Measurements from ENCODE around the gene TRPT1.

The TRPT1 gene

DNA sequence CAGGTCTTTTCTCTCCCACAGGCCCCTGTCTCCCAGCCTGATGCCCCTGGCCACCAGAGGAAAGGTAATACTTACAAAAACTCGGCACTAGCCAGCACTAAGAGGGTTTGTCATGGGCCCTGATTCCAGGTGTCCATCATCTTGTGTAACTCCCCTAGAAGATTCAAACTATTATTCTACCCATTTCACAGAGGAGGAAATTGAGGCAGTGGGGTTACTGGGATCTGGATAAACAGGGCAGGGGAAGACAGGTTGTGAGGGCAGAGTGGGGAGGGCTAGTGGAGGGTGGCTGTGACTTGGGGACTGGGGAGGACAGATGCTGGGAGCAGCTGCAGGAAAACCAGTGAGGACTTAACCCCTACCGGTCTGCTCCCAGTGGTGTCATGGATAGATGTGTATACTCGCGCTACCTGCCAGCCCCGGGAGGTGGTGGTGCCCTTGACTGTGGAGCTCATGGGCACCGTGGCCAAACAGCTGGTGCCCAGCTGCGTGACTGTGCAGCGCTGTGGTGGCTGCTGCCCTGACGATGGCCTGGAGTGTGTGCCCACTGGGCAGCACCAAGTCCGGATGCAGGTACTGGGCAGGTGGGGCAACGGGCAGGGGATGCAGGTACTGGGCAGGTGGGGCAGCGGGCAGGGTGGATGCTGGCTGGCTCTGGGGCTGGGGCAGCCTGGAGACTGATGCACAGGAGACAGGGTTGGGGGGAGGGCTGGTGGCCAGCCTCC is 9.6 kb upstream of the TRPT1 start:
- Histone ChIP-seq H3K4me3 (ENCODE audit: insufficient read depth, low read depth, low read length) (peak overlapping the region; percentile 47), H3K4me1 (ENCODE audit: control insufficient read depth, insufficient read depth, low read length) (peaks cover 10% of the 10 kb centered on the region), H3K36me3 (ENCODE audit: control insufficient read depth, insufficient read depth, low read length) (no peaks in the 10 kb centered on the region), H3K27me3 (ENCODE audit: control insufficient read depth, insufficient read depth, low read length, poor library complexity, severe bottlenecking) (peaks cover 45% of the 10 kb centered on the region), H3K9me3 (ENCODE audit: control insufficient read depth, low read length) (no peaks in the 10 kb centered on the region), H3K27ac (ENCODE audit: insufficient read depth, low read depth, low read length, poor library complexity, severe bottlenecking) (no peak overlapping the region)
- 92 to 94% methylated on average over 12 of the region's 12 CpGs for WGBS, 2 experiments

DNA sequence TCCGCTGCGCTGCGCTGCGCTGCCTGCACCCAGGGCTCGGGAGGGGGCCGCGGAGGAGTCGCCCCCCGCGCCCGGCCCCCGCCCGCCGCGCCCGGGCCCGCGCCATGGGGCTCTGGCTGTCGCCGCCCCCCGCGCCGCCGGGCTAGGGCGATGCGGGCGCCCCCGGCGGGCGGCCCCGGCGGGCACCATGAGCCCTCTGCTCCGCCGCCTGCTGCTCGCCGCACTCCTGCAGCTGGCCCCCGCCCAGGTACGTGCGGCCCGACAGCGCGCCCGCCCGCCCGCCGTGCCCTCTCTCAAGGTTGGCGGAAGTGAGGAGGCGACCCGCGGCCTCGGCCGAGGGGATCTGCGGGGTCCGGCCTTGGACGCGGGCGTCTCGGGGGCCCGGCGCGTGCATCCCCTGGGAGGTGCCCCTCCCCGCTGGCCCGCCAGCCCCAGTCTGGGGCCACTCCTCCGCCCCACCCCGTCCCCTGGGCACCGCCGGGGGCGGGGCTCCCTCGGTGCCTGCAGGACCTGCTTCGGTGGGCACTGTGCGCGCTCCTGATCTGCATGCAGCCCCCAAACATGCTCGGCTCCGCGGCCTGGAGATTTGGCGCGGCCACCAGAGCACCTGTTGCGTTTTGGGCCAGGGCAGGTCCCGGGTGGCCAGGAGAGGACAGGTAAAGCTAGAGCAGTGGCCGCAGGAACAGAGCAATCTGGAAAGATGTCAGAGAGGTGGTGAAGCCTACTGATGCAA is 8.8 kb upstream of the TRPT1 start:
- peak overlapping the region; percentile 47 for H3K4me3 ChIP-seq (ENCODE audit: insufficient read depth, low read depth, low read length)
- 2% methylated on average over 80 of the region's 80 CpGs for WGBS, 2 experiments
- no peaks in the 10 kb centered on the region for H3K9me3 ChIP-seq (ENCODE audit: control insufficient read depth, low read length)

DNA sequence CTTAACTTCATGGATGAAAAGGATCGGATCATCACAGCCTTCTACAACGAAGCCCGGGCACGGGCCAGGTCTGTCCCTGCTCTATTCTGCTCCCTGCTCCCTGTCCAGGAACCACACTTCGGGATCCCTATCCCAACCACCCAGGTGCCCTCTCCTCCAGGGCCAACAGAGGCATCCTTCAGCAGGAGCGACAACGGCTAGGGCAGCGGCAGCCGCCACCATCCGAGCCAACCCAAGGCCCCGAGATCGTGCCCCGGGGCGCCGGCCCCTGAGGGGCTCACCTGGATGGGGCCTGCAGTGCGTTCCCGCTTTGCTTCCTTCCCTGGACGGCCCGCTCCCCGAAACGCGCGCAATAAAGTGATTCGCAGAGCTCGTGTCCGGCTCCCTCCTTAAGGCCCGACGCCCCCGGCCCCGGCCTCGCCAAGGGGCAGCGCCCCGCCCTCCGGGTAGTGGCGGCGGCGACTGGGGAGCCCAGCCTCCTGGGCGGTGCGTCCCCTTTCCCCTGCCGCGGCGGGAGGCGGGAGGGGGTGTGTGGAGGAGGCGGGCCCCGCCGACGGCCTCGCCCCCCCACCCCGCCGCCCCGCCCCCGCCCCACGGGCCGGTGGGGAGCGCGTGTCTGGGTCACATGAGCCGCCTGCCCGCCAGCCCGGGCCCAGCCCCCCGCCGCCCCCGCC is 8.1 kb upstream of the TRPT1 start, which contains the start of gene VEGFB:
Gene VEGFB (plus strand): TSS at position 672 of the 674 bp plus-strand sequence. CDS start 250 bp downstream, outside the sequence.
- peak within 1 kb of the TSS; percentile 47 for H3K4me3 ChIP-seq (ENCODE audit: insufficient read depth, low read depth, low read length)
- H3K9me3 ChIP-seq (ENCODE audit: control insufficient read depth, low read length), result no peaks in the 10 kb centered on the region
- peaks cover 12% of the 10 kb centered on the region for H3K4me1 ChIP-seq (ENCODE audit: control insufficient read depth, insufficient read depth, low read length)
- H3K27ac ChIP-seq (ENCODE audit: insufficient read depth, low read depth, low read length, poor library complexity, severe bottlenecking), result no peak within 1 kb of the TSS
- peaks cover 45% of the 10 kb centered on the region for H3K27me3 ChIP-seq (ENCODE audit: control insufficient read depth, insufficient read depth, low read length, poor library complexity, severe bottlenecking)
- 3% methylated on average over 58 to 62 of the region's 62 CpGs for WGBS, 2 experiments
- no peaks in the 10 kb centered on the region for H3K36me3 ChIP-seq (ENCODE audit: control insufficient read depth, insufficient read depth, low read length)

More for the DNA sequence above, 8.8 kb upstream of the TRPT1 start:
- no peaks in the 10 kb centered on the region for H3K36me3 ChIP-seq (ENCODE audit: control insufficient read depth, insufficient read depth, low read length)
- peaks cover 45% of the 10 kb centered on the region for H3K27me3 ChIP-seq (ENCODE audit: control insufficient read depth, insufficient read depth, low read length, poor library complexity, severe bottlenecking)
- peaks cover 7% of the 10 kb centered on the region for H3K4me1 ChIP-seq (ENCODE audit: control insufficient read depth, insufficient read depth, low read length)
- no peak overlapping the region for H3K27ac ChIP-seq (ENCODE audit: insufficient read depth, low read depth, low read length, poor library complexity, severe bottlenecking)

DNA sequence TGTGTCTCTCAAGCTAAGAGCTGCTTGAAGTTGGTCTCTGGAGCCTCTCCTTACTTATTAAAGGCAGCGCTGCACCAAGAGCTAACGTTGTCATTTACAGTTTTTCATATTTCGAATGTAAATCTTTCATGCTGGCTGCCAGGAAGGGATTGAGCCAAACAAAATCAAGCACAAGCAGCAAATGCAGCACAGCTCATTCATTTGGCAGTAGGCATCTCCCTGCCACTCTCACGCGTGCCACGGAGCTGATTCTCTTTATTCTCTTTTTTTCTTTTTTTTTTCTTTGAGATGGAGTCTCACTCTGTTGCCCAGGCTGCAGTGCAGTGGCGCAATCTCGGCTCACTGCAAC is 7.0 kb upstream of the TRPT1 start:
- 92 to 95% methylated on average over 8 of the region's 8 CpGs for WGBS, 2 experiments
- Histone ChIP-seq H3K9me3 (ENCODE audit: control insufficient read depth, low read length) (no peaks in the 10 kb centered on the region), H3K27ac (ENCODE audit: insufficient read depth, low read depth, low read length, poor library complexity, severe bottlenecking) (no peak overlapping the region), H3K36me3 (ENCODE audit: control insufficient read depth, insufficient read depth, low read length) (no peaks in the 10 kb centered on the region), H3K4me1 (ENCODE audit: control insufficient read depth, insufficient read depth, low read length) (peaks cover 12% of the 10 kb centered on the region), H3K27me3 (ENCODE audit: control insufficient read depth, insufficient read depth, low read length, poor library complexity, severe bottlenecking) (peaks cover 45% of the 10 kb centered on the region), H3K4me3 (ENCODE audit: insufficient read depth, low read depth, low read length) (no peak overlapping the region)

DNA sequence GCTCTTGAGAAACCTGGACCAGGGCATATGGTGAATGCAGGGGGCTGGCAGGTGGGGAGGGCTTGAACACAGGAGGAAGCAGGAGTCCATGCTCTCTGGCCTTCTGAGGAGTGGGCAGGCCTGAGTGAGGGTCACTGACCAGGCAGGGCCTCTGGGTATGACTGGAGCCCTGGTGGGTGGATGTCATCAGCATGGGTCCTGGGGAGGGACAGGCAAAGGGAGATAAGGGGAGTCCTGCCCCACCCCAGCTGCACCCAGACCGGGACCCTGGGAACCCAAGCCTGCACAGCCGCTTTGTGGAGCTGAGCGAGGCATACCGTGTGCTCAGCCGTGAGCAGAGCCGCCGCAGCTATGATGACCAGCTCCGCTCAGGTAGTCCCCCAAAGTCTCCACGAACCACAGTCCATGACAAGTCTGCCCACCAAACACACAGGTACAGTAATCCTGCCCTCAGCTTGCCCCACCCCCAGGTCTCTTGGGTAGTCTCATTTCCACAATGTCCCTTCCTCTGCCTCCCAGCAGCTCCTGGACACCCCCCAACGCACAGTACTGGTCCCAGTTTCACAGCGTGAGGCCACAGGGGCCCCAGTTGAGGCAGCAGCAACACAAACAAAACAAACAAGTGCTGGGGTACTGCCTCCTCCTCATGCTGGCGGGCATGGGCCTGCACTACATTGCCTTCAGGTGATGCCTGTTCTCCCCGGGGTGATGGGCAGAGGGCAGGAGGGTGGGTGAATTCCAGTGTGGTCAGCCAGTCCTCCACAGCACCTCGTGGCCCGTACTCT is 6.4 kb upstream of the TRPT1 start:
- Histone ChIP-seq H3K27me3 (ENCODE audit: control insufficient read depth, insufficient read depth, low read length, poor library complexity, severe bottlenecking) (peaks cover 45% of the 10 kb centered on the region), H3K4me1 (ENCODE audit: control insufficient read depth, insufficient read depth, low read length) (peaks cover 14% of the 10 kb centered on the region), H3K9me3 (ENCODE audit: control insufficient read depth, low read length) (no peaks in the 10 kb centered on the region), H3K36me3 (ENCODE audit: control insufficient read depth, insufficient read depth, low read length) (no peaks in the 10 kb centered on the region), H3K4me3 (ENCODE audit: insufficient read depth, low read depth, low read length) (no peak overlapping the region), H3K27ac (ENCODE audit: insufficient read depth, low read depth, low read length, poor library complexity, severe bottlenecking) (no peak overlapping the region)
- WGBS, 2 experiments, result 91 to 93% methylated on average over 15 of the region's 15 CpGs

DNA sequence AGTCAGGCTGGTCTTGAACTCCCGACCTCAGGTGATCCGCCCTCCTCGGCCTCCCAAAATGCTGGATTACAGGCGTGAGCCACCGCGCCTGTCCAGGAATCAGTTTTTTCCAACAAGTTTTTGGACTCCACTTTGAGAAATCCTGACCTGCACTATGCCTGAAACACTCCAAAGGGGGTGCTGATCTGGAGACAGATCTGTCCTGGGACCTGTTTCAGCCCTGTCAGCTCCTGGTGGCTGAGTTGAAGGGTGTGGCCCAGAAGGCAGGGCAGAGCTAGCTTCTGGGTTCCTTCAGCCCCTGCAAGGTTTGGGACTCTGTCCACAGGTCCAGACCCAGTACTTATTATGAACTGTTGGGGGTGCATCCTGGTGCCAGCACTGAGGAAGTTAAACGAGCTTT is 5.6 kb upstream of the TRPT1 start:
- H3K27me3 ChIP-seq (ENCODE audit: control insufficient read depth, insufficient read depth, low read length, poor library complexity, severe bottlenecking), result peaks cover 45% of the 10 kb centered on the region
- no peak overlapping the region for H3K4me3 ChIP-seq (ENCODE audit: insufficient read depth, low read depth, low read length)
- no peaks in the 10 kb centered on the region for H3K36me3 ChIP-seq (ENCODE audit: control insufficient read depth, insufficient read depth, low read length)
- H3K27ac ChIP-seq (ENCODE audit: insufficient read depth, low read depth, low read length, poor library complexity, severe bottlenecking), result no peak overlapping the region
- H3K9me3 ChIP-seq (ENCODE audit: control insufficient read depth, low read length), result no peaks in the 10 kb centered on the region
- H3K4me1 ChIP-seq (ENCODE audit: control insufficient read depth, insufficient read depth, low read length), result peaks cover 22% of the 10 kb centered on the region
- WGBS, 2 experiments, result 88 to 95% methylated on average over 7 of the region's 7 CpGs

DNA sequence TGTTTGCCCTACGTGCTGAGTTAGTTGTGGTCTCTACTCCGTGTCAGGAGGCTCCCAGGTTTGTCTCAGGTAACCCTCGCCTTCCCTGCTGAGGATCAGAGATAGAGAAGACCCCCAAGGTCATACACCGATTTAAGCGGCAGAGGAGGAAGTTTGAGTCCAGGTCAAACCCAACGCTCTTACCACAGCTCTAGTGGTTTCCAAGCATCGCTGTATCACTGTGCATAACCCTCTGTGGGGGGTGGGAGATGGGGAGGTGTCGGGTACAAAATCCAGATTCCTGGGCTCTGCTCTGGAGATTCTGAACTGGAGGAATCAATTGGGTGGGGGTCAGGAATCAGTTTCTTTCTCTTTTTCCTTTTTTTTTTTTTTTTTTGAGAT is 5.0 kb upstream of the TRPT1 start:
- H3K36me3 ChIP-seq (ENCODE audit: control insufficient read depth, insufficient read depth, low read length), result no peaks in the 10 kb centered on the region
- 11% methylated on average over 8 of the region's 8 CpGs for WGBS, 2 experiments
- H3K4me1 ChIP-seq (ENCODE audit: control insufficient read depth, insufficient read depth, low read length), result peaks cover 25% of the 10 kb centered on the region
- H3K27me3 ChIP-seq (ENCODE audit: control insufficient read depth, insufficient read depth, low read length, poor library complexity, severe bottlenecking), result peaks cover 45% of the 10 kb centered on the region
- H3K27ac ChIP-seq (ENCODE audit: insufficient read depth, low read depth, low read length, poor library complexity, severe bottlenecking), result no peak overlapping the region
- H3K4me3 ChIP-seq (ENCODE audit: insufficient read depth, low read depth, low read length), result peak overlapping the region; percentile 73
- no peaks in the 10 kb centered on the region for H3K9me3 ChIP-seq (ENCODE audit: control insufficient read depth, low read length)

DNA sequence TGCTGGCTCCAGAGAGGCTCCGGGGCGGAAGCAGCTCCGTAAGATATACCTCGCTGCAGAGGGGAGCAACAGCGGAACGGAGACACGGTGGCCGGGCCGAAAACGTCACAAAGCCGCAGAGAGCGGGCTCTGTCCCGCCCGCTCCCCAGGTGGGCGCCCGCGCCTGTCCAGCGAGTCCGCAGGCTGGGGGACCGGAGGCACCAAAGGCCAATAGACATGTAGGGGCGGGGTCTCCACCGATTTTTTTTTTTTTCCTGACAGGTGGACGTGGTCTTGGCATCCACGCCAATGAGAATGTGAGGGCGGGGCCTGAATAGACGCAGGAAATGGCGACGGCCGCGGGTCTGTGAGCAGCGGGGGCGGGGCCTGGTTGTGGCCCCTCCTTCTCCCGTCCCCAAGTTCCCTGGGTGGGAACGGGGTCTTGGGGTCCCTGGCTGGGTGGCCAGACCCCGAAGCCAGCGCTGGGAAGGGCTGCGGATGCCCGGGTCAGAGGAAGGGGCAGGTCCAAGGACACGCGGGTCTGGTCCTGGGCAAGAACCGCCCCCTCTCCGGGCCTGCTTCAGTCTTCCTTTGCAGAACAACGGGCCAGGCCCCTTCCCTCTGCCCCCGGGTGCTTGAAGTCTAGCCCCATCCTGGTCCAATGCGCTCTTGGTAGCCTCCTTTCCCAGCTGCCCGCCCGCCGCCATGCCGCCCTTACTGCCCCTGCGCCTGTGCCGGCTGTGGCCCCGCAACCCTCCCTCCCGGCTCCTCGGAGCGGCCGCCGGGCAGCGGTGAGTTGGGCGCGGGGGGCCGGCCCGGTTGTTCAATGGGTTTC is 4.4 kb upstream of the TRPT1 start, which contains the start of gene DNAJC4:
Gene DNAJC4 (plus strand): TSS at position 378 of the 814 bp plus-strand sequence. CDS start 307 bp downstream, at position 685.
- Histone ChIP-seq H3K36me3 (ENCODE audit: control insufficient read depth, insufficient read depth, low read length) (no peaks in the 10 kb centered on the region), H3K4me3 (ENCODE audit: insufficient read depth, low read depth, low read length) (peak within 1 kb of the TSS; percentile 73), H3K27me3 (ENCODE audit: control insufficient read depth, insufficient read depth, low read length, poor library complexity, severe bottlenecking) (peaks cover 42% of the 10 kb centered on the region), H3K9me3 (ENCODE audit: control insufficient read depth, low read length) (no peaks in the 10 kb centered on the region), H3K4me1 (ENCODE audit: control insufficient read depth, insufficient read depth, low read length) (peaks cover 27% of the 10 kb centered on the region), H3K27ac (ENCODE audit: insufficient read depth, low read depth, low read length, poor library complexity, severe bottlenecking) (peak within 1 kb of the TSS; percentile 69)
- WGBS, 2 experiments, result 1% methylated on average over 62 of the region's 62 CpGs

DNA sequence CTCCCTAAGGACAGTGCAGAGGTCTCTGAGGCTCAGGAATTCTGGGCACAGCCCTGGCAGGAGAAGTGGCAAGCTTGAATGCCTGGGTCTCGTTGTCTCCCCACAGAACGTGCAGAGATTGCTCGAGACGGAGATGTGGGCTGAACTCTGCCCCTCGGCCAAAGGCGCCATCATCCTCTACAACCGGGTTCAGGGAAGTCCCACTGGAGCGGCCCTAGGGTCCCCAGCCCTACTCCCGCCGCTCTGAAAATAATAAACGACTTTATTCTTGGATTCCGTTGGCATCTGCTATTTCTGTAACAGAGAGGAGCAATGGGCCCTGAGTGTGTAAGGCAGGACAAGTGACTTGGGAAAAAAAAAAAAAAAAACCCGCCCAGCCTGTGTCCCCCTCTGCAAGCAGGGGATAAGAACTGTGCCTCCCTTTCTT is 3.8 kb upstream of the TRPT1 start:
- Histone ChIP-seq H3K36me3 (ENCODE audit: control insufficient read depth, insufficient read depth, low read length) (no peaks in the 10 kb centered on the region), H3K27me3 (ENCODE audit: control insufficient read depth, insufficient read depth, low read length, poor library complexity, severe bottlenecking) (peaks cover 36% of the 10 kb centered on the region), H3K27ac (ENCODE audit: insufficient read depth, low read depth, low read length, poor library complexity, severe bottlenecking) (peak overlapping the region; percentile 69), H3K4me1 (ENCODE audit: control insufficient read depth, insufficient read depth, low read length) (peaks cover 28% of the 10 kb centered on the region), H3K9me3 (ENCODE audit: control insufficient read depth, low read length) (no peaks in the 10 kb centered on the region), H3K4me3 (ENCODE audit: insufficient read depth, low read depth, low read length) (peak overlapping the region; percentile 73)
- WGBS, 2 experiments, result 65 to 69% methylated on average over 13 of the region's 13 CpGs
